Lung (tissue), 12 donors: Measurements from ENCODE around the gene MSH5. TPM values are rescaled to one million over a fixed set of nuclear protein-coding genes. Genes with fewer than 3 reads are reported as not detected.

ENCODE experiments used
- ATAC-seq: fragments of 200-7000 bp; cut with Tn5 transposase; one replicate; pipeline ENCODE4 v1.9.1; 2020; ENCODE audit warnings: moderate number of reproducible peaks; ENCODE audit not compliant: insufficient read depth, low FRiP score
- DNase-seq, 3 donors: peaks; one replicate each; pipeline ENCODE4 v3.0.0-alpha.2; 2013 to 2017
- H3K27ac ChIP-seq, 2 donors: one replicate each; pipeline ENCODE4 v1.5.1; 2013; ENCODE audit warnings: mild to moderate bottlenecking in 2 of 2, moderate library complexity in 2 of 2, control low read depth in 1 of 2, inconsistent platforms in 1 of 2, low read depth in 1 of 2, low read length in 1 of 2
- H3K27me3 ChIP-seq, 3 donors: one replicate each; pipeline ENCODE4 v1.5.1; 2013; ENCODE audit warnings: low read length in 2 of 3; ENCODE audit not compliant: control insufficient read depth in 3 of 3, insufficient read depth in 3 of 3
- H3K36me3 ChIP-seq, 4 donors: one replicate each; pipeline ENCODE4 v1.5.1; 2013; ENCODE audit warnings: low read length in 4 of 4, mild to moderate bottlenecking in 1 of 4, moderate library complexity in 1 of 4; ENCODE audit not compliant: control insufficient read depth in 4 of 4, insufficient read depth in 4 of 4
- H3K4me1 ChIP-seq, 5 donors: one replicate each; pipeline ENCODE4 v1.5.1; 2013; ENCODE audit warnings: low read length in 5 of 5, mild to moderate bottlenecking in 2 of 5, moderate library complexity in 1 of 5; ENCODE audit not compliant: control insufficient read depth in 5 of 5, insufficient read depth in 5 of 5
- H3K4me3 ChIP-seq: one replicate; pipeline ENCODE4 v1.5.1; 2013; ENCODE audit warnings: mild to moderate bottlenecking, control low read depth, moderate library complexity
- H3K9ac ChIP-seq, 2 donors: one replicate each; pipeline ENCODE4 v1.5.1; 2013; ENCODE audit warnings: low read length in 2 of 2, control low read depth in 1 of 2; ENCODE audit not compliant: insufficient read depth in 1 of 2
- H3K9me3 ChIP-seq, 4 donors: one replicate each; pipeline ENCODE4 v1.5.1; 2013; ENCODE audit warnings: low read length in 3 of 4, mild to moderate bottlenecking in 1 of 4, moderate library complexity in 1 of 4; ENCODE audit not compliant: control insufficient read depth in 4 of 4, insufficient read depth in 3 of 4
- CTCF ChIP-seq: IDR thresholded peaks from 2 replicates; pipeline ENCODE4 v1.5.1; 2012; ENCODE audit warnings: mild to moderate bottlenecking; ENCODE audit errors: control extremely low read depth, extremely low read depth
- WGBS, 2 donors: extraction: QIAGEN DNeasy Blood & Tissue Kit; methylation state at CpG; one replicate each; pipeline ENCODE4 v1.1.7; 2013; 5-methylcytosine and 5-hydroxymethylcytosine counted together
- polyA plus RNA-seq, 2 donors: library from polyadenylated mRNA; stranded (reverse); fragments of 200-250 nt; gene quantifications; one replicate each; pipeline ENCODE4 v1.2.1, GENCODE V29; 2013
- total RNA-seq, 2 donors: library from RNA; depleted of rRNA in 1 of 2; stranded (reverse); fragments of >200 nt in 1 of 2; gene quantifications; one replicate each; pipeline ENCODE4 v1.2.1, GENCODE V29; 2014 to 2021
- donor health status: control.
- donor health status: control.
- donor health status: Bipolar disorder and iron deficiency.
- donor health status: healthy.
- donor health status: DM: yes; HTN: yes; CAD: no.

Gene MSH5
- total and polyA plus RNA-seq, 4 donors = 4.5 to 17.8 (median 13.4) TPM

GRCh38 chr6:31741815-31742214 is 2.0 kb downstream of the MSH5 start:
- no peak for TF ChIP-seq CTCF
- Histone ChIP-seq H3K9me3 (no peaks in the 10 kb centered on the region), H3K27me3 (no peaks in the 10 kb centered on the region), H3K9ac (no peak overlapping the region), H3K4me1 (peaks cover 0 to 31% (median 14%) of the 10 kb centered on the region in 5 donors), H3K36me3 (peaks cover 0 to 4% (median 0%) of the 10 kb centered on the region in 4 donors), H3K4me3 (no peak overlapping the region), H3K27ac (no peak overlapping the region)
- DNase-seq = no peak
- WGBS, 2 donors = 90 to 93% methylated on average over 2 of the region's 2 CpGs
- ATAC-seq = no peak

- H3K9ac ChIP-seq = no peak overlapping the region
- ATAC-seq = no peak
- 92 to 96% methylated on average over 3 of the region's 3 CpGs for WGBS, 2 donors
- H3K4me3 ChIP-seq = no peak overlapping the region
- no peaks in the 10 kb centered on the region for H3K9me3 ChIP-seq
- no peak for DNase-seq
- H3K36me3 ChIP-seq = peaks cover 0 to 8% (median 2%) of the 10 kb centered on the region in 4 donors
- H3K4me1 ChIP-seq = peaks cover 0 to 20% (median 8%) of the 10 kb centered on the region in 5 donors
- H3K27me3 ChIP-seq = no peaks in the 10 kb centered on the region
- H3K27ac ChIP-seq = no peak overlapping the region
- TF ChIP-seq CTCF = no peak
These were observed 3.1 kb downstream of the MSH5 start for GRCh38 chr6:31742894-31743293.

- no peak for DNase-seq
- H3K9me3 ChIP-seq = no peaks in the 10 kb centered on the region
- peaks cover 0 to 6% (median 0%) of the 10 kb centered on the region in 5 donors for H3K4me1 ChIP-seq
- 29 to 70% methylated on average over 1 of the region's 1 CpG for WGBS, 2 donors
- H3K4me3 ChIP-seq = no peak overlapping the region
- H3K9ac ChIP-seq = no peak overlapping the region
- TF ChIP-seq CTCF = no peak
- H3K27ac ChIP-seq = no peak overlapping the region
- H3K36me3 ChIP-seq = peaks cover 0 to 8% (median 2%) of the 10 kb centered on the region in 4 donors
- no peaks in the 10 kb centered on the region for H3K27me3 ChIP-seq
- no peak for ATAC-seq
These were observed 4.6 kb downstream of the MSH5 start for GRCh38 chr6:31744422-31744821.

GRCh38 chr6:31749301-31750036 is 9.7 kb downstream of the MSH5 start:
- Histone ChIP-seq H3K9ac (no peak overlapping the region), H3K36me3 (peaks cover 0 to 5% (median 2%) of the 10 kb centered on the region in 4 donors), H3K4me1 (no peaks in the 10 kb centered on the region), H3K9me3 (no peaks in the 10 kb centered on the region), H3K27me3 (no peaks in the 10 kb centered on the region), H3K4me3 (no peak overlapping the region), H3K27ac (no peak overlapping the region)
- WGBS, 2 donors = 91 to 92% methylated on average over 8 of the region's 8 CpGs
- ATAC-seq (no peak), DNase-seq (no peak)
- TF ChIP-seq CTCF = no peak
